Effector memory CD4-positive, alpha-beta T cell (primary cell): ENCODE measurements around the gene RNF213.

ENCODE experiments used
- DNase-seq, 3 donors: peaks; one replicate each; pipeline ENCODE4 v3.0.0-alpha.2; 2020
- H3K27ac ChIP-seq: 2 replicates; pipeline ENCODE4 v1.7.0; 2013; ENCODE audit warnings: mild to moderate bottlenecking, low read length, moderate library complexity; ENCODE audit not compliant: insufficient read depth, poor library complexity, severe bottlenecking
- H3K27me3 ChIP-seq: replicated peaks from 2 replicates; pipeline ENCODE4 v1.7.0; 2013; ENCODE audit warnings: mild to moderate bottlenecking, low read length; ENCODE audit not compliant: insufficient read depth, control insufficient read depth, poor library complexity, severe bottlenecking
- H3K36me3 ChIP-seq: 2 replicates; pipeline ENCODE4 v1.7.0; 2013; ENCODE audit warnings: mild to moderate bottlenecking, low read length, moderate library complexity; ENCODE audit not compliant: control insufficient read depth, insufficient read depth
- H3K4me1 ChIP-seq: 2 replicates; pipeline ENCODE4 v1.7.0; 2013; ENCODE audit warnings: low read length, mild to moderate bottlenecking; ENCODE audit not compliant: control insufficient read depth, insufficient read depth, poor library complexity, severe bottlenecking
- H3K4me3 ChIP-seq: 2 replicates; pipeline ENCODE4 v1.7.0; 2013; ENCODE audit warnings: low read length, low read depth, mild to moderate bottlenecking; ENCODE audit not compliant: insufficient read depth, poor library complexity, severe bottlenecking
- H3K9me3 ChIP-seq: 2 replicates; pipeline ENCODE4 v1.7.0; 2013; ENCODE audit warnings: mild to moderate bottlenecking, low read length, moderate library complexity; ENCODE audit not compliant: control insufficient read depth

RNF213 gene

DNA sequence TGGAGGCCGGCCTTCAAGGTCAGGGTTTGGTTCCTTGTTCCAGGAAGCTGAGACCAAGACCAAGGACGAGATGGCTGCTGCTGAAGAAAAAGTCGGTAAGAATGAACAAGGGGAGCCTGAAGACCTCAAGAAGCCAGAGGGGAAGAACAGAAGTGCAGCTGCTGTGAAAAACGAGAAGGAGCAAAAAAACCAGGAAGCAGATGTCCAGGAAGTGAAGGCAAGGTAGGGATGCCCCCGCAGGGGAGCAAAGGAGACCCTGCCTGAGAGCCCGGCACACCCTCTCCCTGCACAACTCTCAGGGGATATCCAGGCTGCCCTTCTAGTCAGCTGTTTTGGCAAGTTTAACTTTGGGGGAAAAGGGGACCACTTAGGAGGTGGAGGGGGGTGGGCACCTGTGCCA, 29.0 kb downstream of the RNF213 start:
- no peak overlapping the region for H3K27ac ChIP-seq
- H3K27me3 ChIP-seq = no peaks in the 10 kb centered on the region
- no peaks in the 10 kb centered on the region for H3K4me1 ChIP-seq
- no peak for DNase-seq
- H3K36me3 ChIP-seq = peaks cover 76% of the 10 kb centered on the region
- H3K9me3 ChIP-seq = no peaks in the 10 kb centered on the region
- H3K4me3 ChIP-seq = no peak overlapping the region

DNA sequence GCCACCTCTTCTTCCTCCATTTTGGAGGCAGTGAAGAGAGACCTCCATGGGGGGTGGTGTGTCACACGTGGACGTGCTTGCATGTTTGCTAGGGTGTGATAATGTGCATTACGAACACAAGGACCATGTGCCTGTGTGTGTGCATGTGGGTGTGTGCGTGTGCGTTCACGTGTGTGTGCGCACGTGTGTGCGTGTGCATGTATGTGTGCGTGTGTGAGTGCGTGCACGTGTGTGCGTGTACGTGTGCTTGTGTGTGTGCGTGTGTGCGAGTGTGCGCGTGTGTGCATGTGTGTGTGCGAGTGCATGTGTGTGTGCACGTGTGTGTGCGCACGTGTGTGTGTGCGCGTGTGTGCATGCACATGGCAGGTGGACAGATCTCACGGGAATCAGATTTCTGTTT, 29.5 kb downstream of the RNF213 start:
- H3K4me1 ChIP-seq = no peaks in the 10 kb centered on the region
- no peak overlapping the region for H3K27ac ChIP-seq
- no peaks in the 10 kb centered on the region for H3K9me3 ChIP-seq
- no peaks in the 10 kb centered on the region for H3K27me3 ChIP-seq
- H3K36me3 ChIP-seq = peaks cover 82% of the 10 kb centered on the region
- no peak overlapping the region for H3K4me3 ChIP-seq
- DNase-seq = no peak

DNA sequence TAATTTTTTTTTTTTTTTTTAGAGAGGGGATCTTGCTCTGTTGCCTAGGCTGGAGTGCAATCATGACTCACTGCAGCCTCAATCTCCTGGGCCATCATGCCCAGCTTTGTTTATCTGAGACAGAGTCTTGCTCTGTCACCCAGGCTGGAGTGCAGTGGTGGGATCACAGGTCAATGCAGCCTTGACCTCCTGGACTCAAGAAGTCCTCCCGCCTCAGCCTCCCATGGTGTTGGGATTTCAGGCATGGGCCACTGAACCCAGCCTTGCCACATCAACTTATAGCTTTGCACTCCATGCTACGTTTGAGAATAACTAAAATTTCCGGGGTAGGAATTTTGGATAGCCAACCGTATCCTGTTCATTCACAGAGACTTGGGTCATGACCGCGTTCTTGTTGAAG, 30.6 kb downstream of the RNF213 start:
- peaks cover 88% of the 10 kb centered on the region for H3K36me3 ChIP-seq
- no peak for DNase-seq
- no peaks in the 10 kb centered on the region for H3K4me1 ChIP-seq
- H3K9me3 ChIP-seq = no peaks in the 10 kb centered on the region
- H3K27ac ChIP-seq = no peak overlapping the region
- H3K4me3 ChIP-seq = no peak overlapping the region
- no peaks in the 10 kb centered on the region for H3K27me3 ChIP-seq

DNA sequence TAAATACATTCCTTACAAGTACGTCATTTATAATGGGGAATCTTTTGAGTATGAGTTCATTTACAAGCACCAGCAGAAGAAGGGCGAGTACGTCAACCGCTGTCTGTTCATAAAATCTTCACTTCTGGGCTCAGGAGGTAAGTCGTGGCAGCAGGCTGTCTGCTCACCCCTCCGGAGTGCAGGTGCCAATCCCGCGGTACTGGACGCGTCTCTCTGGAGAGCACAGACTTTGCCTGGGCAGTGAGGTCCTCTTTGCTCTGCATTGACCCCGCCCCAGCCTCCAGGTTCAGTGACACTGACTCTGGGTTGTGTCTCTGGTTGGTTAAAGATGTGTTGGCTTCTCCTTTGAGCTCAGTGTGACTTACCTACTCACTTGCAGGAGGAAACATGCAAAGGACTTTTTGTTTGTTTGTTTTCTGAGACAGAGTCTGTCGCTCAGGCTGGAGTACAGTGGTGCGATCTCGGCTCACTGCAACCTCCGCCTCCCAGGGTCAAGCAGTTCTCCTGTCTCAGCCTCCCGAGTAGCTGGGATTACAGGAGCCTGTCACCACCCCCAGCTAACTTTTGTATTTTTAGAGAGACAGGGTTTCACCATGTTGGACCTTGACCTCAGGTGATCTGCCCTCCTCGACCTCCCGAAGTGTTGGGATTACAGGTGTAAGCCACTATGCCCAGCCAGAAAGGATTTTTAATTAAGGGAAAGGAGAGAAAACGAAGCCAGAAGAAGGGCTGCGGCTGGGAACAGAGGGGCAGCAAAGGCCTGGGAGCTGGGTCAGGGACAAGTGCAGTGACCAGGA, 31.2 kb downstream of the RNF213 start:
- Histone ChIP-seq H3K27me3 (no peaks in the 10 kb centered on the region), H3K4me1 (no peaks in the 10 kb centered on the region), H3K36me3 (peaks cover 95% of the 10 kb centered on the region), H3K9me3 (no peaks in the 10 kb centered on the region), H3K4me3 (no peak overlapping the region), H3K27ac (no peak overlapping the region)
- no peak for DNase-seq

DNA sequence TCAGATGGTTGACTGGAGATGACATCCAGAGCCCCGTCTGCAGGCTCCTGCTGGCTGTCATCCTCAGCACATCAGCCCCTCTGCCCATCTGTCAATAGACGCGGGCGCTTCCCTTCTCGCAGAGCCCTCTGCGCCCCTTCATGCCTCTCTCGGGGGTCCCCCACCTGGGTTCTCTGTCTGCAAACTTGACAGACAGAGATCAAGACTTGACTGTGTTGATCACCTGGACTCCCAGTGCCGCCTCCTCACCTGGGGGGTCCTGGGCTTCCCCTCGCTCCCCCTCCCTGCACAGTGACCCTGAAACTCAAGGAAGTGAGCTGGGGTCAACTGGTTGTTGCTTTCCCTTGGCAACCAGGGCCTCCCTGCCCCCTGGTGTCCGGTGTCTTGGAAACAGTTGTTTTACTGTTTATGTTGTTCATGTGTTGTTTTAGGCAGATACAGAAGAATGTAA, 31.9 kb downstream of the RNF213 start:
- peaks cover 92% of the 10 kb centered on the region for H3K36me3 ChIP-seq

DNA sequence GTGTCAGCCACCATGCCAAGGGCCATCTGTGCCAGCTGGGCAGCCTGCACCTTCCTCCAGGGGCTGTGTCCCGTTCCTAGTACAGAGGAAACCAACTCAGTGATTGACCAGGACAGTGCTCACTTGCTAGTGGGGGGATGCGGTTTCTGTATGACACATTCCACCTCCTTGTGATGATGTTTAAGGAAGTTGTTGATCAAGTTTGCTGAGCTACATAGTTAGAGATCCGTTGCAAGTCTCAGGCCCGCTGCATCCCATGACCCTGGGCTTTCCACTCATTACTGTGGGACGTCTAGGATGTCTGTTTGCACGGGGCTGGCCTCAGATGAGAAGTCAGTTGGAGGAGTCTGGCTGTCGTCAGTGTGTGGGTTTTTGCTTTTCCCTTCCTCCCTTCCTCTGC, 33.6 kb downstream of the RNF213 start:
- Histone ChIP-seq H3K4me3 (no peak overlapping the region), H3K36me3 (peaks cover 91% of the 10 kb centered on the region)

More for the DNA sequence above, 31.9 kb downstream of the RNF213 start:
- Histone ChIP-seq H3K27ac (no peak overlapping the region), H3K4me1 (no peaks in the 10 kb centered on the region), H3K4me3 (no peak overlapping the region), H3K9me3 (no peaks in the 10 kb centered on the region), H3K27me3 (no peaks in the 10 kb centered on the region)
- no peak for DNase-seq

DNA sequence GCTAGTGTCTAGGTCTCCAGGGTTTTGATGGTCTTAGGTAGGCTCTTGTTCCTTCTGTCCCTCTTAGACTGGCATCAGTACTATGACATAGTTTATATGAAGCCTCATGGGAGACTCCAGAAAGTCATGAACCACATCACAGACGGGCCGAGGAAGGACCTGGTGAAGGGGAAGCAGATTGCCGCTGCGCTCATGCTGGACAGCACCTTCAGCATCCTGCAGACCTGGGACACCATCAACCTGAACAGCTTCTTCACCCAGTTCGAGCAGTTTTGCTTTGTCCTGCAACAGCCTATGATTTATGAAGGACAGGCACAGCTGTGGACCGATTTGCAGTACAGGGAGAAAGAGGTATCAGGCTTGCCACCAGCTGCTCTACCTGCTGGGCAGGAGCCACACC, 34.0 kb downstream of the RNF213 start:
- no peaks in the 10 kb centered on the region for H3K9me3 ChIP-seq
- DNase-seq = no peak
- H3K4me3 ChIP-seq = no peak overlapping the region
- H3K36me3 ChIP-seq = peaks cover 90% of the 10 kb centered on the region
- H3K4me1 ChIP-seq = no peaks in the 10 kb centered on the region
- no peak overlapping the region for H3K27ac ChIP-seq
- H3K27me3 ChIP-seq = no peaks in the 10 kb centered on the region

More for the DNA sequence above, 33.6 kb downstream of the RNF213 start:
- Histone ChIP-seq H3K9me3 (no peaks in the 10 kb centered on the region), H3K27me3 (no peaks in the 10 kb centered on the region), H3K4me1 (no peaks in the 10 kb centered on the region), H3K27ac (no peak overlapping the region)
- no peak for DNase-seq

DNA sequence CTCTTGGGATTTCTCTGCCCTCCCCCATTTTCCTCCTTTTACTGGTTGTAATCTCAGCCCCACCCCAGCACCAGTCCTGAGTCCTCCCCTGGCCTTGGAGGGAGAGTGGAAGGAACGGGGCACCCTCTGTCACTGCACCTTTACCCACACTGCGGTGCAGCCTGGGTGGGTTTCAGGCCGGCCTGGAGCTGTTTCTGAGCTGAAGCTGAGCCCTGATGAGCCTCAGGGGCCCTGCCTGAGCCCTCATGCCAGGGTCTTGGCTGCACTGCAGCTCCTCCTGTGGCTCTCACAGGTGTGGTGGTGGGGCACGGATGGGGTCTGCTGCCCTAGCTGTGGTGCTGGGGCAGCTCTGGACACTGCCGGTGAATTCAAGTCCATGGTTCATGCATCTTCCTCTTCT, 34.5 kb downstream of the RNF213 start:
- Histone ChIP-seq H3K4me1 (no peaks in the 10 kb centered on the region), H3K27ac (no peak overlapping the region), H3K36me3 (peaks cover 90% of the 10 kb centered on the region), H3K9me3 (no peaks in the 10 kb centered on the region), H3K27me3 (no peaks in the 10 kb centered on the region), H3K4me3 (no peak overlapping the region)
- DNase-seq = no peak

DNA sequence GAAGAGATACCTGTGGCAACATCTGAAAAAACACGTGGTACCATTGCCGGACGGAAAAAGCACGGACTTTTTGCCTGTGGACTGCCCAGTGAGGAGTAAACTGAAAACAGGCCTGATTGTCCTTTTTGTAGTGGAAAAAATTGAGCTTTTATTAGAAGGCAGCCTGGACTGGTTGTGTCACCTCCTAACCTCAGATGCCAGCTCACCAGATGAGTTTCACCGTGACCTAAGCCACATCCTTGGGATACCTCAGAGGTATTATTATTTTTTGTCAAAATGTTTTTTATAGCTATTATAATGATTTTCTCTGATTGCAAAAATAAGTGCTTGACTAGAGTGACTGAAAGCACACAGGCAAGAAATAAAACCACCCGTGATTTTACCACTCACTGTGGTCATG, 34.9 kb downstream of the RNF213 start:
- H3K36me3 ChIP-seq = peaks cover 88% of the 10 kb centered on the region
- H3K27ac ChIP-seq = no peak overlapping the region
- H3K27me3 ChIP-seq = no peaks in the 10 kb centered on the region
- no peak overlapping the region for H3K4me3 ChIP-seq
- H3K9me3 ChIP-seq = no peaks in the 10 kb centered on the region
- no peaks in the 10 kb centered on the region for H3K4me1 ChIP-seq
- DNase-seq = no peak

DNA sequence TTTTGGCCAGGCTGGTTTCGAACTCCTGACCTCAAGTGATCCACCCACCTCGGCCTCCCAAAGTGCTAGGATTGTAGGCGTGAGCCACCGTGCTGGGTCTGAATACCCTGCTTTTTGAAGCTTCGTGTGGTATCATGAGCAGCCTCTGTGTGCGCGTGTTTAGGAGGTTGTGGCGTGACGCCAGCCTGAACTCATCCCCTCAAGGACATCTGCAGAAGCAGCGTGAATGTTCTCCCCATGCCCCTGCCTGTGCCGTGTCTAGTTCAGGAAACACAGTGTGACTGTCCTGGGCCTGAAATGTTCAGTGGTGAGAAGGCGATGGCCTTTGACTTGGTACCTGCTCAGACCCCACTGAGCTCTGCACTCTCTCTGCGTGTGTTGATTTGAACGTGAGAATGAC, 35.6 kb downstream of the RNF213 start:
- Histone ChIP-seq H3K27me3 (no peaks in the 10 kb centered on the region), H3K4me3 (no peak overlapping the region), H3K27ac (no peak overlapping the region), H3K36me3 (peaks cover 89% of the 10 kb centered on the region), H3K9me3 (no peaks in the 10 kb centered on the region), H3K4me1 (no peaks in the 10 kb centered on the region)
- no peak for DNase-seq
